K562 (cell line): ENCODE data around the gene RNF19B. TPM values are rescaled to one million over a fixed set of nuclear protein-coding genes. Genes with fewer than 3 reads are reported as not detected.

Experiments used
- CREM ChIP-seq: IDR thresholded peaks from 2 replicates; pipeline ENCODE4 v1.6.1; 2014; ENCODE audit warnings: antibody characterized with exemption, low read depth
- EZH2 ChIP-seq: IDR thresholded peaks from 2 replicates; pipeline ENCODE4 v1.6.1; 2012; ENCODE audit warnings: low read depth, mild to moderate bottlenecking, inconsistent platforms, low read length, borderline replicate concordance
- PHF8 ChIP-seq: fragments of 200-600 bp; sonication (generic); IDR thresholded peaks from 2 replicates; pipeline ENCODE4 v1.6.1; 2012; ENCODE audit warnings: mixed run types, mild to moderate bottlenecking, inconsistent platforms, low read length, moderate library complexity, borderline replicate concordance
- RB1 ChIP-seq: fragments of 450-650 bp; IDR thresholded peaks from 2 replicates; pipeline ENCODE4 v1.6.1; 2017; ENCODE audit warnings: low read depth, mild to moderate bottlenecking
- TRIM24 ChIP-seq, 2 experiments: fragments of 450-650 bp; IDR thresholded peaks; 2 replicates each; pipeline ENCODE4 v1.6.1; 2016
- ZNF263 ChIP-seq: sonication (generic); formaldehyde crosslinking; IDR thresholded peaks from 2 replicates; pipeline ENCODE4 v1.8.0; 2022; ENCODE audit warnings: mild to moderate bottlenecking, missing genetic modification reagents, borderline replicate concordance
- polyA plus RNA-seq, 8 experiments: library from polyadenylated mRNA; depleted of rRNA in 4 of 8; stranded (reverse) in 5 of 8; unstranded in 3 of 8; fragments of >200 nt; fragmentation: Nextera tagmentation in 2 of 8; fragmentation: Illumina TruSeq in 1 of 8; extraction: Ambion mirVana in 2 of 8; extraction: Trizol in 1 of 8; gene quantifications; 2 replicates each; pipeline versions ENCODE4 v1.2.1 to v1.2.3, GENCODE V29; 2011 to 2014; ENCODE audit warnings: inconsistent platforms in 1 of 8, missing spikeins in 1 of 8
- total RNA-seq, 7 experiments: library from RNA; depleted of rRNA in 6 of 7; stranded (reverse); fragments of >200 nt in 6 of 7; fragmentation: Illumina TruSeq in 2 of 7; extraction: Trizol in 2 of 7; gene quantifications; 2 replicates each; pipeline versions ENCODE4 v1.2.1 to v1.2.3, GENCODE V29; 2011 to 2021; ENCODE audit warnings: low replicate concordance in 1 of 7
- TF ChIP-seq, protein P1 (sequence below), 2 experiments: fragments of 450-650 bp in 1 of 2; sonication (generic) in 1 of 2; formaldehyde crosslinking in 1 of 2; IDR thresholded peaks; 2 replicates each; pipeline versions ENCODE4 v1.7.1 to v1.9.0; 2016 to 2022; ENCODE audit warnings: inconsistent platforms in 1 of 2, mild to moderate bottlenecking in 1 of 2, missing genetic modification reagents in 1 of 2
- TF ChIP-seq, protein P2 (sequence below): sonication (generic); formaldehyde crosslinking; IDR thresholded peaks from 2 replicates; pipeline ENCODE4 v1.8.0; 2022; ENCODE audit warnings: mild to moderate bottlenecking, missing genetic modification reagents
- TF ChIP-seq, protein P3 (sequence below): fragments of 250-450 bp; sonication (Bioruptor Pico); IDR thresholded peaks from 2 replicates; pipeline ENCODE4 v1.5.0; 2021; ENCODE audit warnings: mild to moderate bottlenecking, moderate library complexity
- TF ChIP-seq, protein P4 (sequence below), 2 experiments: fragments of 200-800 bp in 1 of 2; sonication (Bioruptor generic) in 1 of 2; sonication (generic) in 1 of 2; formaldehyde crosslinking in 1 of 2; IDR thresholded peaks in 1 of 2; conservative IDR thresholded peaks in 1 of 2; 2 replicates each; pipeline versions ENCODE4 v1.5.0 to v1.6.1; 2016 to 2020; ENCODE audit warnings: missing compliant biosample characterization in 1 of 2, missing genetic modification characterization in 1 of 2, missing genetic modification reagents in 1 of 2

Gene RNF19B
- total and polyA plus RNA-seq, 9 of the 15 experiments (the other 6 are each of a cell fraction or from before 2014, with no cell fraction given), result 2.6 to 14.9 (median 10.1) TPM

DNA sequence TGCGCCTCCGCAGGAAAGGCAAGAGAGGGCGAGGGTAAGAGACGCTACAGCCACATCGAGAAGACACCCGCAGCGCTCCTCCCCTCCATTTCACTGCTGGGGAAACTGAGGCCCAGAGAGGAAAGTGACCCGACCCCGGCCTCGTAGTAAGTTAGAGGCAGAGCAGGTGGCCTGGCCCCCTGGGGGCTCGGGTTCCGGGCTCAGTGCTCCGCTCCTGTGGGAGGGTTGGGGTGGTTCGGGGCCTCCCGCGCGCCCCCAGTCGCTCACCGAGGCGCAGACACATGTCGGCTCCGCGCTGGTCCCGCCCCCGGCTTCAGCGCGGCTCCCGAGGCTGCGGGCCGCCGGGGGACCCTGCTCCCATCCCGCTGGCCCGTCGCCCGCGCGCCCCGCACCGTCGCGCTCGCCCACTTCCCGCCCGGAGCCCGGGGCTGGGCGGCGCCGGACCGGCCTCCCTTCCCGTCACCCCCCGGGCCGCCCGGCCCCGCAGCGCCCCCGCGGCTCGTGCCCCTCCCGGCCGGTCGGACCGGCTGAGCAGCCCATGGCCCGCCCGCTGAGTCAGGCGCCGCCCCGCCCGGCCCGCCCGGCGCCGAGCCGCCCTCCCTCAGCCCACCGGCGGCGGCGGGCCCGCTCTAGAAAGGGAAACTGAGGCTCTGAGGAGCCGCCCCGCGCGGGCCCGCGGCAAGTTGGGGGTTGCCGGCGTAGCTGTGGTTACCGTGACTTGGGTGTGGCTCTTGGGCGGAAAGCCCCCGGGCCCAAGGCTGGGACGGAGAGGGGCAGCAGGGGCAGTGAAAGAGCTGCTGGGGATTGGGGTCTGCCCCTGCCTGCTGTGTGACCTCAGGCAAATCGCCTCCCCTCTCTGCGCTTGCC lies 63.4 kb downstream of the RNF19B start, which contains the start of gene TMEM54 (continued):
- TF ChIP-seq, protein P1, sequence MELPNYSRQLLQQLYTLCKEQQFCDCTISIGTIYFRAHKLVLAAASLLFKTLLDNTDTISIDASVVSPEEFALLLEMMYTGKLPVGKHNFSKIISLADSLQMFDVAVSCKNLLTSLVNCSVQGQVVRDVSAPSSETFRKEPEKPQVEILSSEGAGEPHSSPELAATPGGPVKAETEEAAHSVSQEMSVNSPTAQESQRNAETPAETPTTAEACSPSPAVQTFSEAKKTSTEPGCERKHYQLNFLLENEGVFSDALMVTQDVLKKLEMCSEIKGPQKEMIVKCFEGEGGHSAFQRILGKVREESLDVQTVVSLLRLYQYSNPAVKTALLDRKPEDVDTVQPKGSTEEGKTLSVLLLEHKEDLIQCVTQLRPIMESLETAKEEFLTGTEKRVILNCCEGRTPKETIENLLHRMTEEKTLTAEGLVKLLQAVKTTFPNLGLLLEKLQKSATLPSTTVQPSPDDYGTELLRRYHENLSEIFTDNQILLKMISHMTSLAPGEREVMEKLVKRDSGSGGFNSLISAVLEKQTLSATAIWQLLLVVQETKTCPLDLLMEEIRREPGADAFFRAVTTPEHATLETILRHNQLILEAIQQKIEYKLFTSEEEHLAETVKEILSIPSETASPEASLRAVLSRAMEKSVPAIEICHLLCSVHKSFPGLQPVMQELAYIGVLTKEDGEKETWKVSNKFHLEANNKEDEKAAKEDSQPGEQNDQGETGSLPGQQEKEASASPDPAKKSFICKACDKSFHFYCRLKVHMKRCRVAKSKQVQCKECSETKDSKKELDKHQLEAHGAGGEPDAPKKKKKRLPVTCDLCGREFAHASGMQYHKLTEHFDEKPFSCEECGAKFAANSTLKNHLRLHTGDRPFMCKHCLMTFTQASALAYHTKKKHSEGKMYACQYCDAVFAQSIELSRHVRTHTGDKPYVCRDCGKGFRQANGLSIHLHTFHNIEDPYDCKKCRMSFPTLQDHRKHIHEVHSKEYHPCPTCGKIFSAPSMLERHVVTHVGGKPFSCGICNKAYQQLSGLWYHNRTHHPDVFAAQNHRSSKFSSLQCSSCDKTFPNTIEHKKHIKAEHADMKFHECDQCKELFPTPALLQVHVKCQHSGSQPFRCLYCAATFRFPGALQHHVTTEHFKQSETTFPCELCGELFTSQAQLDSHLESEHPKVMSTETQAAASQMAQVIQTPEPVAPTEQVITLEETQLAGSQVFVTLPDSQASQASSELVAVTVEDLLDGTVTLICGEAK (IDR thresholded peaks at IDR 0.05), result peak; percentile 53
- TF ChIP-seq, protein P1 (CRISPR knock-in tag; IDR thresholded peaks at IDR 0.05), result 0 out of 2 replicates have a peak, but pooled peaks have one; percentile 22
- TF ChIP-seq, protein P2, sequence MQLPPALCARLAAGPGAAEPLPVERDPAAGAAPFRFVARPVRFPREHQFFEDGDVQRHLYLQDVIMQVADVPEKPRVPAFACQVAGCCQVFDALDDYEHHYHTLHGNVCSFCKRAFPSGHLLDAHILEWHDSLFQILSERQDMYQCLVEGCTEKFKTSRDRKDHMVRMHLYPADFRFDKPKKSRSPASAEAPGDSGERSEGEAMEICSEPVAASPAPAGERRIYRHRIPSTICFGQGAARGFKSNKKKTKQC, result 0 out of 2 replicates have a peak, but pooled peaks have one; percentile 20
- TF ChIP-seq, protein P3, sequence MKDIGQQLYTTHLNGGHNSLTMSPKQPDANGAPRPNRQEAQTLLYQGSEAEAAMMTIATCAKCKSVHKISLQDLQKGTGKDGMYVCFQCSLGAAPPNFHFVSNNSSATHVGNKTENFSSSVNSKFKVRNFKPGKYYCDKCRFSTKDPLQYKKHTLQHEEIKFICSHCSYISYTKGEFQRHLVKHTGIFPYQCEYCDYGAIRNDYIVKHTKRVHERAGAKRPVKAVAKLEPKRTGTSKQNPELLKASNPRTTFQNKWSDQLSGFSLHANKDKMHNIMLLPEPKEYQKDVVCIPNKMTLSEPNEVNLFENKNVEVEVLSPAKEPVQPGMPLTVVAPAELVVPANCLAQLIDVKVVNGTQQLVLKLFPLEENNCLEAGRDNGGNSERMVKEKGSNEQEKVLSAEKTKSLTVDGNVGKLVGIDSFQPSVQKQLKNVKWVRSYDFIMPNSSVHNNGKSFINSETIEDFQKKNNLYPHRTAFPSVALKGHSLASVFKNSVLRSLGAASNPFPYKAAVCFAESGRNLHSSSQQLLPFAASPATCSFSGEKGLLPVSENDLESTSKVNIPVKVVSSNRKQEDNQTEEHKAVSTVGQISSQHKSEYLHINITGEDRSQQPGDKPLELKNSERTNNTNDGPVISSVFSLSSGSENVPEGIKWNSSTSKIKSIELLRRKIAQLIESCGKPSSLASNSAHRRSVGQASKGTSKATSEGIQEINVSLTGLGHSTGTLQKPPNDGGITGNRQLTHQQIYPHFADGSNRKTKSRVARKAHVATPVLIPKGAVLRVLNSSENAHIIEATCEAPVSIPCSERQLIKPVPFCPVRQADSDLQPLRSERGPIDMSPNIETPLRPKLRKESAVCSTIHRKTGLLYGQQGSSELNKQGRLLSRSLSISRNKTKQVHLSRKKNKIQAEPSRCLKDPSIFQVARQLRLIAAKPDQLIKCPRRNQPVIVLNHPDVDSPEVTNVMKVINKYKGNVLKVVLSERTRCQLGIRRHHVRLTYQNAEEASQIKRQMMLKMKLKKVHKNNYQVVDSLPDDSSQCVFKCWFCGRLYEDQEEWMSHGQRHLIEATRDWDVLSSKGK (CRISPR knock-in tag), result no peak
- TF ChIP-seq EZH2, result no peak
- peak; percentile 83; the same call in 1 of the 2 replicates for TF ChIP-seq PHF8
- peak; percentile 88 for TF ChIP-seq RB1
- no peak for TF ChIP-seq ZNF263
- no peak for TF ChIP-seq TRIM24 (IDR thresholded peaks at IDR 0.05)
- TF ChIP-seq, protein P4, sequence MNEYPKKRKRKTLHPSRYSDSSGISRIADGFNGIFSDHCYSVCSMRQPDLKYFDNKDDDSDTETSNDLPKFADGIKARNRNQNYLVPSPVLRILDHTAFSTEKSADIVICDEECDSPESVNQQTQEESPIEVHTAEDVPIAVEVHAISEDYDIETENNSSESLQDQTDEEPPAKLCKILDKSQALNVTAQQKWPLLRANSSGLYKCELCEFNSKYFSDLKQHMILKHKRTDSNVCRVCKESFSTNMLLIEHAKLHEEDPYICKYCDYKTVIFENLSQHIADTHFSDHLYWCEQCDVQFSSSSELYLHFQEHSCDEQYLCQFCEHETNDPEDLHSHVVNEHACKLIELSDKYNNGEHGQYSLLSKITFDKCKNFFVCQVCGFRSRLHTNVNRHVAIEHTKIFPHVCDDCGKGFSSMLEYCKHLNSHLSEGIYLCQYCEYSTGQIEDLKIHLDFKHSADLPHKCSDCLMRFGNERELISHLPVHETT (CRISPR knock-in tag; conservative IDR thresholded peaks at IDR 0.05 in 1 of 2, IDR thresholded peaks at IDR 0.05 in 1 of 2), result peak in 1 of 2 experiments; percentile 84; a peak in 1 of 4 replicates
- TF ChIP-seq CREM, result no peak
